ENCODE measurements around the gene NRCAM.

GRCh38 chr7:108204281-108204796 is 251.9 kb downstream of the NRCAM start:
- TF ChIP-seq GATA3 (IDR thresholded peaks at IDR 0.05; ENCODE audit: low read depth, low read length) (no peak), GATA2 (IDR thresholded peaks at IDR 0.05; ENCODE audit: low read depth, low read length) (no peak)
